GM18507 (cell line): ENCODE measurements around the gene ZNF280A.
A peak's percentile ranks its signal among the peaks of the same experiment; 100 is the strongest.
"Not testable (repeated sequence)": the region's sequence is repeated elsewhere in the genome, so short reads cannot be mapped to it uniquely, and the experiment has no call there.

Experiments
- DNase-seq: peaks from one replicate; pipeline ENCODE4 v3.0.0; 2011; ENCODE audit warnings: low read depth; ENCODE audit not compliant: insufficient read length; ENCODE audit errors: extremely low spot score
- FAIRE-seq: peaks from 2 replicates; lab custom pipeline; 2011; peaks lifted over from hg19 to GRCh38; lab: Jason Lieb, UNC

ZNF280A gene

DNA sequence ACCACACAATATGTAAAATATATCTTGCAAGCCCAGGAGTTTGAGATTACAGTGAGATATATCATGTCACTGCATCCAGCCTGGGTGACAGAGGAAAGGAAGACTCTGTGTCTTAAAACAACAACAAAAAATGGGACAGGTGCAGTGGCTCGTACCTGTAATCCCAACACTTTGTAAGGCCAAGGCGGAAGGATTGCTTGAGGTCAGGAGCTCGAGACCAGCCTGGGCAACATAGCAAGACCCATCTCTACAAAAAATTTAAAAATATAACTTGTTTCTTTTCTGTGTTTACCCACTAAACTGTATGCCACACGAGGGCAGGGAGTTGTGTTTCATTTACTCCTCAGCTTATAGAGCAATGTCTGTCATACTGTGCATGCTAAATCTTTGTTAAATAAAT is 3.1 kb downstream of the ZNF280A start:
- FAIRE-seq = no peak
- DNase-seq = no peak

GRCh38 chr22:22515890-22516289 is 4.2 kb downstream of the ZNF280A start:
- DNase-seq (no peak), FAIRE-seq (no peak)

DNA sequence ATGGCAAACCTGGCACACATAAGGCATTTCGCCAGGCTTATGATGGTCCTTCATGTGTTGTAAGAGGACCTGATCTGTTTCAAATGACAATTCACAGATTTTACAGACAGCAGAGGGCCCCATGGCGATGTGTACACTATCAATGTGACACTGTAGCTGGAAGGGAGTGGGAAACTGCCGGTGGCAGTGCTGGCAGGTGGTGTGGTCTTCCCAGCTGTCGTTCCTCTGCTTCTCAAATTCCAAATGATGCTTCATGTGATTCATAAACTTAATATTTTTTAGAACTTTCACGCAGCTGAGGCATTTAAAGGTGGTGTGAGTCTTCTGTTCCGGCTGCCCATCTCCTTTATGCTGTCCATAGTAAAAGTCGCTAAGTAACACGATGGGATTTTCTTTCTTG is 5.6 kb downstream of the ZNF280A start:
- not testable (repeated sequence) for FAIRE-seq

GRCh38 chr22:22513619-22514018 is 6.5 kb downstream of the ZNF280A start:
- DNase-seq (no peak), FAIRE-seq (no peak)

More for the DNA sequence above, 5.6 kb downstream of the ZNF280A start:
- not testable (repeated sequence) for DNase-seq

DNA sequence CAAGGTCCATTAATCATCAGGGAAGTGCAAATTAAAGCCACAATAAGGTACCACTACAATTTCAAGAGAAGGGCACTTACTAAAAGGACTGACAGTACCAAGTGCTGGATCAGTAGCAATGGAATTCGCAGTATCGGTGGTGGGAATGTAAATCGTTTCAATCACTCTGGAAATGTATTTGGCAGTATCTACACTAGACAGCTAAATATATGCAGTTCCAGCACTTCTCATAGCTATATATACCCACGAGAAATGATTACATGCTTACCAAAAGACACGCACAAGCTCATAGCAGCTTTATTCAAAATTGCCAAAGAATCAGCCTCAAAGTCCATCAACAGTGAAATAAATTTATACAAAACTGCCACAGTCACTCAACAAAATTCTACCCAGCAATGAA is 7.1 kb downstream of the ZNF280A start:
- FAIRE-seq = no peak
- DNase-seq = no peak

- not testable (repeated sequence) for DNase-seq, FAIRE-seq
These were observed 9.2 kb downstream of the ZNF280A start for GRCh38 chr22:22510833-22511232.

DNA sequence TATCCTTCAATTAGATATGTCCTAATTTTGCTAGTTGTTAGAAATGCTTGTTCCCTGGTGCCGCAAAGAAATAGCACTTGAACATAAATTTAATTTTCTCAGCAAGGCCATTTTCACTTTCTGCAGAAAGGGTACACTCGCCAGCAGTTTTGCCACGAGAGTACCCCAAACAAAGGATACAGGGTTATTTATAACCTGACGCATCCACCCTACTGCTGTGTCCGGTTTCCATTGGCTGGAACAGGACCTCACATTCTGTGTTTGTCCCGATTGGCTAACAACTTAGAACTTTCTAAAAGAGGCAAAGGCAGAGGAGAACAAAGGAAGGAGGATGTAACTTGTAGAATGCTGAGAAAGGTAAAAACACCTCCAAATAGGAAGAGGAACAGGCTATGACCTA is 10.2 kb downstream of the ZNF280A start:
- FAIRE-seq, DNase-seq: not testable (repeated sequence)

DNA sequence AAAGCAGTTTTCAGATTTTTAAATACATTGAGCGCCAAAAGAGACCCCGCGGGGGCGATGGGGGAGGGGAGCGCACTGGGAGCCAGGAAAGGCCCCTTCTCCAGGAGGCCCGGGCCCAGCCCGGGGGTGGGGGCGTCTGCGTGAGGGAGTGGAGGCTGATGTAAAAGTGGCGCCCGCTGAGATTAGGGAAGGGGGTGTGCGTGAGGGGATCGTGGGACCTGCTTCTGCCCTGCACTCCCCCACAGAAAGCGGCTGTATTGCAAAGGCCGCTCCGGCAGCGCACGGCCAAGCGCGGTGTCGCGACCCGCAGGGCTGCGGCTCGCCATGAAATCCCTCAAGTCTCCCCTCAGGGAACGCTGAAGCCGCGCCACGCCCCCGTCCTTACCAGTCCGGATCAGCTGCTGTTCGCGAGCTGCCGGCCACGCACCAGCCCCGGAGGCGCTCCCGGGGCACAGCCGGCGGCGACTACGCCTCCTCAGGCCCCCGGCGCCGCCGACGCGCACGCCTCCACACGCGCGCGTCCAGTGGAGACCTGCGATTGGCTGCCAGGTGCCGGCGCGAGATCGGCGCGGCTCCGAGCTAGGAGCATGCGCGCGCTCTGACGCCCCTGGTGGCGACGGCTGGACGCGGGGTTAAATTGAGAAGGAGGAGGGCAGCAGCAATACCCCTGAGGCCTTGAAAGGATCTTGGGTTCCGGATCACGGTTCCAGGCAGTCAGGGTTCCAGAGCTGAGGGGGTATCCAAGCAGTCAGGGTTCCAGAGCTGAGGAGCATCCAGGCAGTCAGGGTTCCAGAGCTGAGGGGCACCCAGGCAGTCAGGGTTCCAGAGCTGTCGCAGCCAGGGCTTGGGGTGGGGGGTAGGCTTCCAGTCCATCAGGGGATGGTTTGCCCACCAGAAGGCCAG is 11.5 kb downstream of the ZNF280A start, which contains the start of gene ZNF280B:
Gene ZNF280B, minus strand, starts transcription at position 469 of the 903 bp plus-strand sequence. CDS start 19,344 bp downstream, outside the sequence.
- DNase-seq (peak; percentile 83), FAIRE-seq (peak; percentile 94)

- FAIRE-seq (no peak), DNase-seq (no peak)
These were observed 12.3 kb downstream of the ZNF280A start for GRCh38 chr22:22507743-22508273.

DNA sequence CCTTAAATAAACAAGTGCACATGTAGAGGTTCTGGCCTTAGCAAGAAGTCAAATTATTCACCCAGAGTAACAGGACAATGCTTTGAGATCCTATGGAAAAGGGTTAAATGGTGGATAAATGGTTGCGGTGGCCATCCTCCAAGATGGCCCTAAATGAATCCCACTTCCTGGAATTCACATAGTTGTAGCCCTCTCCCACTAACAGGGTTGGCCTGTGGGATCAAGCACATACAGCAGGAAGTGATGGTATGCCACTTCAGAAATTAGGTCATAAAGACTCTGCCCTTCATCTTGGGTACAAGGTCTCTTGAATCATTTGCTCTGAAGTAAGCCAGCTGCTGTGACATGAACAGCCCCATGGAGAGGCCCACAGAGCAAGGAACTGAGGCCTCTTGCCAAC is 13.3 kb downstream of the ZNF280A start:
- no peak for FAIRE-seq
- DNase-seq = no peak

- FAIRE-seq (no peak), DNase-seq (no peak)
These were observed 21.8 kb downstream of the ZNF280A start for GRCh38 chr22:22498267-22498666.

- not testable (repeated sequence) for DNase-seq, FAIRE-seq
These were observed 28.5 kb downstream of the ZNF280A start for GRCh38 chr22:22491589-22491988.

GRCh38 chr22:22488736-22489135 is 31.3 kb downstream of the ZNF280A start:
- DNase-seq (no peak), FAIRE-seq (no peak)

DNA sequence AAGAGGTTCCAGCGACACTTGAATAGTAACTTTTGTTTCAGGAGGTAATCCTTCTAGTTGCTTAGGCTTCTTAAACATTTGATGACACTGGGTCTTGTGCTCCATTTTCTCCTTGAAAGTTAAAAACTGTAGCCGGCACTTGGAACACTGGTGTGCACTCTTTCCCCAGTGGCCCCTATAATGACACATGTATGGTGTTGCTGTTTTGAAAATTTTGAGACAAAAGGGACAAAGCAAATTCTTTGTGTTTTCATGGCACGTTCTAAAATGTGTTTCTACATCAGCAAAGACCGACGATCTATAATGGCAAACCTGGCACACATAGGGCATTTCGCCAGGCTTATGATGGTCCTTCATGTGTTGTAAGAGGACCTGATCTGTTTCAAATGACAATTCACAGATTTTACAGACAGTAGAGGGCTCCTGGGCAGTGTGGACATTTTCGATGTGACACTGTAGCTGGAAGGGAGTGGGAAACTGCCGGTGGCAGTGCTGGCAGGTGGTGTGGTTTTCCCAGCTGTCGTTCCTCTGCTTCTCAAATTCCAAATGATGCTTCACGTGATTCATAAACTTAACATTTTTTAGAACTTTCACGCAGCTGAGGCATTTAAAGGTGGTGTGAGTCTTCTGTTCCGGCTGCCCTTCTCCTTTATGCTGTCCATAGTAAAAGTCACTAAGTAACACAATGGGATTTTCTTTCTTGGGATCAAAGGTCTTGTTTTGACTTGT is 32.0 kb downstream of the ZNF280A start:
- no peak for FAIRE-seq

GRCh38 chr22:22487059-22487458 is 33.0 kb downstream of the ZNF280A start:
- FAIRE-seq = no peak
- no peak for DNase-seq

More for the DNA sequence above, 32.0 kb downstream of the ZNF280A start:
- no peak for DNase-seq

- no peak for DNase-seq
- FAIRE-seq = no peak
These were observed 33.8 kb downstream of the ZNF280A start for GRCh38 chr22:22486132-22486899.

DNA sequence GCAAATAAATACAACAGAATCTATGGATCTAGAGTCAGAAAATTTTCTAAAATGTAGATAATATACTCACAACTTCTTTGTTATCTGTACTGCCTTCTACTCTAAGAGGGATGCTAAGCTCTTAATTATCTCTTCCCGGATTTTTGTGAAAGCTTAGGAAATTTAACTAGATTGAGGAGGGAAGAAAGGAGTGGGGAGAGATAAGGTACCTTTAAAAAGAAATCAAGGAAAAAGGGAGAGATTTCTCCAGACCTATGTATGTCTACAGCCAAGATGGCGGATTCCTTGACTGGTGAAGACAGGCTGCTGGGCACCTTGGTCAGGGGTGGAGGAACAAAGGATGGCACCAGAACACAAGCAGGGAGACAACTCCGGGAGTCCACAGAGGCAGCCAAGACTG is 34.5 kb downstream of the ZNF280A start:
- FAIRE-seq (no peak), DNase-seq (no peak)

GRCh38 chr22:22484023-22484422 is 36.0 kb downstream of the ZNF280A start:
- no peak for FAIRE-seq
- DNase-seq = no peak

DNA sequence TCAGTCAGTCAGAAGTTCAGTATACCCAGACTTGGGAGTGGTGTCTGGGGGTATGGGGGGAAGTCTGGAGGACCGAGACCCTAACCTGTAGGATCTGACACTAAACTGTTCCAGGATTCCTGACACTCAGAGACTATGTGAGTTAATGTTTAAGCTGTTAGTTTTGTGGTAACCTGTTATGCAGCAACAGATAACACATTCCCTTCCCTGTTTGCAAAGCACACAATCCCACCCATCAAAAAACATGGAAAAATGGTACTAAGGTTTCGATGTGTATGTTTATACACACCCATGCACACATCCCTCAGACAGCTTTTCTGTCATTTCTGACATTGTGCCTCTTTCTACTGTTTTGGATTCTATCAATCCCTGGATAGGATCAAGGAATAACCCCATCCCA is 39.1 kb downstream of the ZNF280A start:
- FAIRE-seq (no peak), DNase-seq (no peak)
